Activated naive CD4-positive, alpha-beta T cell treated with anti-CD3 and anti-CD28 coated beads, Interleukin-2, amount 10 ng/mL, durations not matched to agents 7 days and 5 days (primary cell): ENCODE data around the gene RPS15.
A peak's percentile ranks its signal among the peaks of the same experiment; 100 is the strongest.

ENCODE experiments used
- CTCF ChIA-PET: fragments of 350-600 bp; sonication (Branson Sonifier 250); formaldehyde crosslinking; loops from one replicate; lab custom pipeline; 2021; ENCODE audit warnings: antibody characterized with exemption; lab: Charles Lee
- DNase-seq: peaks from one replicate; pipeline ENCODE4 v3.0.0-alpha.2; 2020
- H3K27ac Mint-ChIP-seq: one replicate; pipeline ENCODE4 v1.8.0; 2021; ENCODE audit warnings: mild to moderate bottlenecking, moderate library complexity, mixed read lengths
- H3K27me3 Mint-ChIP-seq: one replicate; pipeline ENCODE4 v1.8.0; 2021; ENCODE audit warnings: mild to moderate bottlenecking, mixed read lengths
- H3K36me3 Mint-ChIP-seq: one replicate; pipeline ENCODE4 v1.8.0; 2021; ENCODE audit warnings: mixed read lengths
- H3K4me1 Mint-ChIP-seq: one replicate; pipeline ENCODE4 v1.8.0; 2021; ENCODE audit warnings: mixed read lengths
- H3K4me3 Mint-ChIP-seq: one replicate; pipeline ENCODE4 v1.8.0; 2021; ENCODE audit warnings: mild to moderate bottlenecking, moderate library complexity, mixed read lengths
- H3K9me3 Mint-ChIP-seq: one replicate; pipeline ENCODE4 v1.8.0; 2021; ENCODE audit warnings: mixed read lengths

RPS15 gene

DNA sequence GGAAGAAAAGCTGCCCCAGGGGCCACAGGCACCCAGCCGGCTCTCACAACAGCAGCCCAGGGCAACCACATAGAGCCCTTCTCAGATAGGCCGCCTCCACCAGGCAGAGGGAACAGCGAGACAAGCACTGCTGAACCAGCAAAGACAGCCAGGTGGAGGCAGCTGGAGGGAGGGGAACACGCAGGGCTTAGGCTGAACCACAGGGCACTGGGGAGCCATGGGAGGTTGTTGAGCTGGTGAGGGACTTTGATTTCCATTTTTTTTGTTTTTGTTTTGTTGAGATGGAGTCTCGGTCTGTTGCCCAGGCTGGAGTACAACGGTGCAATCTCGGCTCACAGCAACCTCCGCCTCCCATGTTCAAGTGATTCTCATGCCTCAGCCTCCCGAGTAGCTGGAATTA is 40.4 kb upstream of the RPS15 start:
- DNase-seq: no peak
- no peak overlapping the region for H3K4me3 Mint-ChIP-seq
- CTCF ChIA-PET: interaction anchor here (0.6 kb wide), 1 partner anchor 13 kb away, joined by 4 read pairs; no protein-coding TSS in a partner anchor

DNA sequence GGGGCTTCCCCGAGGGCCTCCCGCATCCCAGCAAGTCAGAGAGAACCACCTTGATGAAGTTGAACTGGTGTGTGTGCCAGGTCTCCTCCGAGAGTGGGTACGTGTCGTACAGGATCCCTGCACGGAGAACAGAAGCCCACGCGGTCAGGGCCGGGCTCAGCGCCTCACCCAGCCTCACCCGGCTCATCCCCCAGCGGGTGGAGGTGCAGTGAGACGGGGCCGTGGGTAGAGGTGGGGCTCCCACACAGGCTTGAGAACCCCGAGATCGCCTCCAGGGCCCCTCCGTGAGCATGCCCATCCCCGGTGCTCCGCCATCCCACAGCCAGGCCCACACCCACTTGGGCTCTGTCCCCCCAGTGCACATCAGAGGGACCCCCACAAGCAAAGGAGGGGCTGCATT is 39.1 kb upstream of the RPS15 start:
- no peak overlapping the region for H3K4me3 Mint-ChIP-seq
- no peak for DNase-seq
- no peaks in the 10 kb centered on the region for H3K36me3 Mint-ChIP-seq
- H3K4me1 Mint-ChIP-seq: peaks cover 30% of the 10 kb centered on the region
- CTCF ChIA-PET: no interaction called here
- H3K9me3 Mint-ChIP-seq: no peaks in the 10 kb centered on the region
- H3K27ac Mint-ChIP-seq: no peak overlapping the region
- peaks cover 17% of the 10 kb centered on the region for H3K27me3 Mint-ChIP-seq

More for the DNA sequence above, 40.4 kb upstream of the RPS15 start:
- H3K27ac Mint-ChIP-seq: no peak overlapping the region
- peaks cover 27% of the 10 kb centered on the region for H3K4me1 Mint-ChIP-seq
- H3K9me3 Mint-ChIP-seq: no peaks in the 10 kb centered on the region
- H3K27me3 Mint-ChIP-seq: peaks cover 9% of the 10 kb centered on the region
- no peaks in the 10 kb centered on the region for H3K36me3 Mint-ChIP-seq

DNA sequence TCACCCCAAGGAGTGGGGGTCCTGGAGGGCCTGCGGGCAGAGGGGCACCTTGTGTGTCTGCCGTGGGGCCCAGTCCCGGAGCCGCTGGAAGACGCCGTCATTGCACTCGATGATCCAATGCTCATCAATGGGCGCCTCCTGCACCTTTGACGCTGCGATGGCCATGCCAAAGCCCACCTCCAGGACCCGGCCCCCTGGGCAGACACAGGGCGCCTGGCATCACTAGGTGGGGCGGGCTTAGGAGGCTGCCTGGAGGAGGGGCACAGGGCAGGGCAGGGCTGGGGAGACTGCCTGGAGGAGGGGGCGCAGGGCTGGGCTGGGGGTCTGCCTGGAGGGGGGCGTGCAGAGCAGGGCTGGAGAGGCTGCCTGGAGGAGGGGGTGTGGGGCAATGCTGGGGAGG is 38.5 kb upstream of the RPS15 start:
- Mint-ChIP-seq H3K36me3 (no peaks in the 10 kb centered on the region), H3K4me3 (no peak overlapping the region), H3K27me3 (peaks cover 22% of the 10 kb centered on the region), H3K9me3 (no peaks in the 10 kb centered on the region), H3K4me1 (peaks cover 30% of the 10 kb centered on the region), H3K27ac (no peak overlapping the region)
- DNase-seq: no peak
- CTCF ChIA-PET: no interaction called here

DNA sequence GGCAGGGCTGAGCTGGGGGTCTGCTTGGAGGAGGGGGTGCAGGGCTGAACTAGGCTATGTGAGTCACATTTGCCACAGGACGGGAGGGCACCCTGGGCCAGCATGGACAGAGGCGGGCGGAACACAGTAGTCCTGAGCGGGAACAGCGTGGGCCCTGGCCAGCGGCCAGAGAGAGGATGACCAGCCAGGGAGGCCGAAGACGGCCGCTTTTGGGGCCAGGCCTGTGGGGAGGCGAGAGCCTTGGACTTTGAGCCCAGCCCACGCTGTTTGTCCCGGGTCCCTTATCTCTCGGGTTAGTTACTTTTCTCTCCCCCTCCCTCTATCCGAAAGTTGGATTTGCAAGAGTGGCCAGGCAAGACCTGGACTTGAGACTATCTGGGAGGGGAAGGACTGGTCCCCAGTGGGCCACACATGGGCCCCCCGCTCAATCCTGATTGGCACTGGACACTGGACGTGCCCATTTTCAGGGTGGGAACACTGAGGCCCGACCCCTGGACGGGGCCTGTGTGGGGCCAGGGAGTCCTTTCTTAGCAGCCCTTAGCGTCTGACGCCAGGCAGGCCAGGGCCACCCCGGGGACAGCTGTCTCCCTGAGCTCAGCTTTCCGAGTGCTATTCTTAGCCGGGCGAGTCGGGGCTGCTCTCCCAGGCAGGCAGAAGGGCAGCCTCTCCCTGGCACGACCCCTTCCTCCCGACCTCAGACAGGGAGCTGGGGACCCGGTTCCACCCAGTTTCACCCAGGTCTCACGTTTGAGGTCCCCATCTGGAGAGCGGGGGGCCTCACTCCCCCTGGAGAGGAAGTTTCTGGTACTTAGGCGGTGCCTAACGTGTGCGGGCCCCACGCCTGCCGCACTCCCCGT is 37.7 kb upstream of the RPS15 start:
- CTCF ChIA-PET: no interaction called here
- Mint-ChIP-seq H3K27ac (no peak overlapping the region), H3K9me3 (no peaks in the 10 kb centered on the region), H3K27me3 (peaks cover 22% of the 10 kb centered on the region), H3K4me1 (peaks cover 30% of the 10 kb centered on the region), H3K4me3 (peak overlapping the region; percentile 71), H3K36me3 (no peaks in the 10 kb centered on the region)
- DNase-seq: no peak

DNA sequence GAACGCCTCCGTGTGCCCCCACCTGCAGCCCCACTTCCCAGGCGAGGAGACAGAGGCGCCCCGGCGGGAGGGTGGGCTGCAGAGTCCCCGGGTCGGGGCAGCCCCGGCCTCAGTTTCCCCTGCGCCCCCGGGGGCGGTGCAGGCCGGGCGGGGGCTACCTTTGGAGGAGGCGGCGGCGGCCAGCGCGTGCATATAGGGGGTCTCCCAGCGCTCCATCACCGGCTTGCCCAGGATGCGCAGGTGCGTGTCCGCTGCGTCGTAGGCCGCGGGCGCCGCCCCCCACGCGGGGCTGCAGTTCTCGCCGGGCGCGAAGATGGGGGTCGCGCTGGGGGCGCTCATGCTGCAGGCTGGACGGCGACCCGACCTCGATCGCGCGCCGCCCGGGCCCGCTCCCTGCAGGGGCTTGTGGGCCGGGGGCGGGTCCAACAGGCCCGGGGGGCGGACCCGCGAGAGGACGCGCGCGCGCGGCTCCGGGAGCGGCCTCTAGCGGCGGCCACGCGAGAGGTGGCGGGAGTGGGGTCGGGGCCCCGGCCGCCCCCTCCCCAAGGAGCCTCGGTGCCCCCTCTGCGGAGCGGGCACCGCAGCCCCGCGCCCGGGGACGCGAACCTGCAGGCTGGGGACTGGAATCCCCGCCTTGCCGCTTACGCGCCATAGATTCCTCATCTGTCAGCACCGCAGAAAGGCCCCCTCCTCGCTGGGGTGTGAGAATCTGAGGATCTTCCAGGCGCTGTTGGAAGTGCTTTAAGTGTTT is 36.9 kb upstream of the RPS15 start, which contains the start of gene GAMT:
GAMT (minus strand) TSS at position 405 of the 751 bp plus-strand sequence; CDS start at position 339, 66 bp downstream.
- CTCF ChIA-PET: no interaction called here
- peak; percentile 71 for DNase-seq
- Mint-ChIP-seq H3K4me3 (peak within 1 kb of the TSS; percentile 71), H3K27me3 (peaks cover 22% of the 10 kb centered on the region), H3K27ac (no peak within 1 kb of the TSS), H3K36me3 (no peaks in the 10 kb centered on the region), H3K4me1 (peaks cover 28% of the 10 kb centered on the region), H3K9me3 (no peaks in the 10 kb centered on the region)

DNA sequence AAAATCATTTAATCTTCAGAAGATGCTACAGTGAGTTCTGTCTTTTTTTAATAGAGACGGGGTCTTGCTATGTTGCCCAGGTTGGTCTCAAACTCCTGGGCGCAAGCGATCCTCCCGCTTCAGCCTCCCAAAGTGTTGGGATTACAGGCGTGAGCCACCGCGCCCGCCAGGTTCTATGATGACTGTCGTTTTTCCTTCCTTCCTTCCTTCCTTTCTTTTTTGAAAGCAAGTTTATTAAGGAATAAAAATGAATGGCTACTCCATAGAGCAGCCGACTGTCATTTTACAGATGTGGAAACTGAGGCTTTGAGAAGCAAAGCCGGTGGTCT is 36.3 kb upstream of the RPS15 start:
- H3K36me3 Mint-ChIP-seq: no peaks in the 10 kb centered on the region
- CTCF ChIA-PET: no interaction called here
- peaks cover 29% of the 10 kb centered on the region for H3K4me1 Mint-ChIP-seq
- H3K27ac Mint-ChIP-seq: no peak overlapping the region
- peaks cover 22% of the 10 kb centered on the region for H3K27me3 Mint-ChIP-seq
- no peak for DNase-seq
- no peaks in the 10 kb centered on the region for H3K9me3 Mint-ChIP-seq
- peak overlapping the region; percentile 49 for H3K4me3 Mint-ChIP-seq

DNA sequence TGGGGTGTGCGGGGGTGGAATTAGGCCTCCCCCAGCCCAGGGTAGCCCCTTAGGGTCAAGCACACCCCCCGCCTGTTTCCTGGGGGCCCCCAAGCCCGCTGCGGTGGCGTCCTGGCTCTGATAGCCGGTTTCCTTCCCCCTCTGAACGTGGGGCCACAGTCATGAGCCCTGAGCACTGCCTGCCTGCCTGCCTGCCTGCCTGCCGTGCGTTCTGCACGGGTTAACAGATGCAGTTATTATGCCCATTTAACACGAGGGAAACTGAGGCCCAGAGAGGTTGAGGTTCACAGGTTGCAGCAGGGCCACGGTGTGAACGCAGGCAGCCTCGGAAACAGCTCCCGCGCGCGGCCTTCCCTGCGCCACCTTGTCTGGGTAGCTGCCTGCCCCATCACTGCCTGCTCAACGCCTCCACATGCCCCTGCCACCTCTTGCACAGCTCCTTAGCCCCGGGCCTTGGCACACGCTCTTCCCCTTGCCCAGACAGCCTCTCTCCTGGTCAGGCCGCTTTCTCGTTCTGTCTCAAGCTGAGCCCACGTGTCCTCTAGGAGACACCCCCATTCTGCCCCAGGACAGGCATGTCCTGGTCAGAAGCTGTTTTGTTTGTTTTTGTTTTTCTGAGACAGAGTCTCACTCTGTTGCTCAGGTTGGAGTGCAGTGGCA is 35.7 kb upstream of the RPS15 start:
- DNase-seq: no peak
- Mint-ChIP-seq H3K27ac (peak overlapping the region; percentile 43), H3K27me3 (peaks cover 22% of the 10 kb centered on the region), H3K9me3 (no peaks in the 10 kb centered on the region), H3K4me1 (peaks cover 31% of the 10 kb centered on the region), H3K4me3 (peak overlapping the region; percentile 55), H3K36me3 (no peaks in the 10 kb centered on the region)
- CTCF ChIA-PET: no interaction called here

DNA sequence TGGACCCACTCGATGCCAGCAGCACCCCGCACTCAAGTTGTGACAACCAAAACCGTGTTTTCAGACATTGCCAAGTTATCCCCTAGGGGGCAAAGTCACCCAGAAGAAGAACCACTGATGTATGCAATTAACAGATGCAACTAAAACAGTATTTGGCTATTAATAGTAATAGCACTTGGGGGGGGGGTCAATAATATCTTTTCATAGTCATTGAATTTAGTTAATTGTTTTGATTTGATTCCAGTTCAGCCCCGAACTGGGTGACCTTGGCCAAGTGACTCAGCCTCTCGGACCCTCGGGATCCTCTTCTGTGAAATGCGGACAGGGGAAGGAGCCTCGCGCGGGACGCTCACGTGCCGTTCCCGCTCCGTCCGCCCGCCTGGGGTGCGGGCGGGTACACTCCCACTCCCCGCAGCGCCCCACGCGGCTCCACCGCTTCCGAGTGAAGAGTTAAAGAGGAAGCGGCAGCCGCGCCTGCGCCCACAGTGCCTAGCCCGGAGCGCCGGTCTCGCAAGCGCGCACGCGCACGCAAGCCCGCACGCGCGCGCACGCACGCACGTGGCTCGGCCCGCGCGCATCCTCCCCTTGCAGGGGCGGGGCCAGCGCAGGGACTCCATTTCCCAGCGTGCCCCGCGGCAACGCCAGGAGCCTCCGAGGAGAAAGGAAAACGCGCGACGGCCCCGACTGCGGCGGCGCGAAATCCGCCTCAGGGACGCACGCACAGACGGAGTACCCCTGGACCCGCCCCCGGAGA is 31.2 kb upstream of the RPS15 start:
- Mint-ChIP-seq H3K9me3 (no peaks in the 10 kb centered on the region), H3K36me3 (peaks cover 22% of the 10 kb centered on the region), H3K4me3 (peak overlapping the region; percentile 75), H3K4me1 (peaks cover 49% of the 10 kb centered on the region), H3K27ac (peak overlapping the region; percentile 89), H3K27me3 (peaks cover 21% of the 10 kb centered on the region)
- peak; percentile 99 for DNase-seq
- CTCF ChIA-PET: no interaction called here

DNA sequence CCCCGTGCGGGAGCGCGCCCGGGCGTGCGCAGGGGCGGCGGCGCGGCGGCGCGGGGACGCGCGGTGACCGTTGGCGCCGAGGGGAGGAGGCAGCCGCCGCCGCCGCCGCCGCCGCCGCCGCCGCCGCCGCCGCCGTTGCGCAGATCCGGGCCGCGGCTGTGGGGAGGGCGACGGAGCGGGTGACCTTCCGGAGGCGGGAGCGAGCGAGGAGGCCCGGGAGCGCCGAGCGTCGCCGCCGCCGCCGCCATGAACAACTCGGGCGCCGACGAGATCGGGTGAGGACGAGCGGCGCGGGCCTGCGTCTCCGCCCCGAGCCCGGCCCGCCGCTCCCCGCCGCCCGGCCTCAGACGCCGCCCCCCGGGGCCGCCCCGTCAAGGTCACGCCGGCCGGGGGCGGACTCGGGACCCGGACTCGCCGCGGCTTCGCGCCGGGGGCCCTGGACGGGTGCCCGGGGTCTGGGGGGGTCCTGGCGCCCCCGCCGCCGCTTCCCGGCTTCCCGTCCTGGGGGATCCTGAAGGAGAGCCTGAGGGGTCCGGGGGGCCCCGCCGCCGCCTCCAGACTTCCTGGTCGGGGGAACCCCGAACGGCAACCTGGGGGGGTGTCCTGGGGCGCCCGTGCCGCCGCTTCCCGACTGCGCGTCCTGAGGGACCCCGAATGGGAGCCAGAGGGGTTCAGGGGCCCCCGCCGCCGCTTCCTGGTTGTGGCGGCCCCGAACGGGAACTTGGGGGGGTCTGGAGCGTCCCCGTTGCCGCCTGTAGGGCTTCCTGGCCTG is 30.5 kb upstream of the RPS15 start, which contains the start of gene DAZAP1:
DAZAP1 (plus strand) TSS at position 59 of the 772 bp plus-strand sequence; CDS start at position 247, 188 bp downstream.
- peak within 1 kb of the TSS; percentile 89 for H3K27ac Mint-ChIP-seq
- H3K4me3 Mint-ChIP-seq: peak within 1 kb of the TSS; percentile 82
- peaks cover 14% of the 10 kb centered on the region for H3K27me3 Mint-ChIP-seq
- H3K36me3 Mint-ChIP-seq: peaks cover 23% of the 10 kb centered on the region
- peak; percentile 55 for DNase-seq
- CTCF ChIA-PET: no interaction called here
- no peaks in the 10 kb centered on the region for H3K9me3 Mint-ChIP-seq
- peaks cover 50% of the 10 kb centered on the region for H3K4me1 Mint-ChIP-seq

DNA sequence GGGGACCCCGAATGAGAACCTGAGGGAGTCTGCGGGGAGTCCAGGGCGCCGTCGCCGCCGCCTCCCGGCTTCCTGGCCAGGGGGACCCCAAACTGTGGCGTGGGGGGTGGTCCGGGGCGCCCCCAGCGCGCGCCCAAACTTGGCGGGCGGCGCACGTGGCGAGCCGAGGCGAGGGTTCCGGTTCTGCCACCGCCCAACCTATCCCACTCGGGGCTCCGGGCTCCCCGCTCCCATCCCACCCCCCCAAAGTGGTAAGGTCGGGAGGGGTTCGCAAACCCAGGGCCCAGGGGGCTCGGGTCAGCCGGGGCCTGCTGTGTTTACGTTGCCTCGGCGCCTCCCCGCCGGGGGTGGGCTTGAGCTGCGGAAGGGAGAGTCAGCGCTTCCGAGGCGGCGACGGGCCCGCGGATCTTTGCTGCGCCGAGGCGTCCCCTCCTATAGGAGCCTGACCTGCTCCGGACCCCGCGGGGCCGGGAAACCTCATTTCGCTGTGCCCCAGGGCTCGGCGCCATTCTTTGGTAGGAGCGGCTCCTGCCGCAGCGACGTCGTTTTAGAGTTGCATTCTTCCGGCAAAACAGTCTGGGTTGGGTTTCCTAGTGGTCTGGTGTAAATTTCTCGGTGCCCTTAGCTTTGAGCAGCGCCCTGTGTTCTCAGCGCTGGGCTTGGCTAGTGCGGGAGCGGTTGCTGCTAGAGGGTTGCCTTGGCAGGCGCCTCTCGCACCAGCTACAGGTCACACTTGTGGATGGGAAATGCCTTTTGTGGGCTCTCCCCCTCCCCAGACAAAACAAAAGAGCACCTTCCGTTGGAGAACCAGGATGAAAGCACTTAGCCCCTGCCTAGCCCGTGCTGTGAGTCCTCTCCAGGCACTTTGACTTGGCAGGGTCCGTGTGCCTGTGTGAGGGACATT is 29.6 kb upstream of the RPS15 start:
- H3K27ac Mint-ChIP-seq: peak overlapping the region; percentile 87
- CTCF ChIA-PET: no interaction called here
- peak; percentile 70 for DNase-seq
- H3K4me3 Mint-ChIP-seq: peak overlapping the region; percentile 82
- H3K36me3 Mint-ChIP-seq: peaks cover 23% of the 10 kb centered on the region
- no peaks in the 10 kb centered on the region for H3K9me3 Mint-ChIP-seq
- peaks cover 5% of the 10 kb centered on the region for H3K27me3 Mint-ChIP-seq
- H3K4me1 Mint-ChIP-seq: peaks cover 53% of the 10 kb centered on the region

DNA sequence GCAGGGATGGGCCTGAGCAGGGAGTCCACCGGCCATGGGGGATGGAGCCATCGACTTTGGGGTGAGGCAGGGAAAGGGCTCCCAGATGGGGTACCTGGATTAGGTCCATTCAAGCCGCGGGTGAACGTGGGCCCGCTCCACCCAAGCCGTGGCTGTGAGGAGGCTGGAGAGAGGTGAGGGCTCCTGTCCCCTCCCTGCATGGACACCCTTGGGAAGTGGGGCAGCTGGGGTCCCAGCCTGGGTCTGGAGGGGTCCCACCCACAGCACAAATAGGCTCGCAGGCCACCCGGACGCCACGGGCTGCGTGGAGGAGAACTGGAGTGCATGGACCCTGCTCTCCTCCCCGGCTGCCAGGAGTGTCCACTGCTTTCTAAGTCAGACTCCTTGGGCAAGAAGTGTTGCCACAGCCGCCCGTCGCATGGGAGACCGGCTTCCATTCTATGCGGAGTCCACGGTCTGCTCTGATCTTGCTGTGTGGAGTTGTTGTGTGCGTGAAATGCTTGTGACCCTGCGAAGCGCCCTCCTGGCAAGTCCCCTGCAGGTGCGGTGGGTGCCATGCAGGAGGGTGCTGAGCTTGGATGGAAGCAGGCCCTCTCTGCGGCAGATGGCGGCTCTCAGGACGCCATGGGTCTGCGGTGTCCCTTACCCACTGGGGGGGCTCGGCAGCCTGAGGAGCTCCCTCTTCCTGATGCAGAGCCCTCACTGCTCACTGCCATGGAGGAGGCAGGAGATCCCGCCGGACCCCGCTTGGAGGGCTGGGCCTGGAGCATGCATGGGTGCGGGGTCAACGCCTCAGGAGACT is 28.8 kb upstream of the RPS15 start:
- Mint-ChIP-seq H3K4me3 (peak overlapping the region; percentile 82), H3K36me3 (peaks cover 23% of the 10 kb centered on the region), H3K4me1 (peaks cover 53% of the 10 kb centered on the region), H3K27ac (peak overlapping the region; percentile 87), H3K27me3 (peaks cover 3% of the 10 kb centered on the region), H3K9me3 (no peaks in the 10 kb centered on the region)
- CTCF ChIA-PET: no interaction called here
- no peak for DNase-seq
